GM18508 (cell line): Measurements from ENCODE around the gene MAP4.
"Not testable (repeated sequence)": the region's sequence is repeated elsewhere in the genome, so short reads cannot be mapped to it uniquely, and the experiment has no call there.

Experiments
- ATAC-seq: cut with Tn5 transposase; IDR thresholded peaks from one replicate; pipeline ENCODE4 v1.9.1; 2021; ENCODE audit warnings: moderate number of reproducible peaks; ENCODE audit not compliant: insufficient read depth, unreplicated experiment

The MAP4 gene

GRCh38 chr3:47849699-47850563 lies 166.3 kb downstream of the MAP4 start:
- no peak for ATAC-seq

- ATAC-seq, result no peak
These were observed 167.0 kb downstream of the MAP4 start for GRCh38 chr3:47849186-47849698.

GRCh38 chr3:47848599-47849117 lies 167.6 kb downstream of the MAP4 start:
- no peak for ATAC-seq

GRCh38 chr3:47847801-47848518 lies 168.3 kb downstream of the MAP4 start:
- no peak for ATAC-seq

GRCh38 chr3:47847260-47847659 lies 169.0 kb downstream of the MAP4 start:
- ATAC-seq, result no peak

GRCh38 chr3:47846880-47847248 lies 169.4 kb downstream of the MAP4 start:
- no peak for ATAC-seq

- ATAC-seq, result no peak
These were observed 169.9 kb downstream of the MAP4 start for GRCh38 chr3:47846186-47846879.

GRCh38 chr3:47841786-47842349 lies 174.3 kb downstream of the MAP4 start:
- no peak for ATAC-seq

- ATAC-seq, result no peak
These were observed 177.7 kb downstream of the MAP4 start for GRCh38 chr3:47838503-47838902.

GRCh38 chr3:47836986-47837385 lies 179.2 kb downstream of the MAP4 start:
- no peak for ATAC-seq

- ATAC-seq, result not testable (repeated sequence)
These were observed 186.7 kb downstream of the MAP4 start for GRCh38 chr3:47829482-47829881.

GRCh38 chr3:47825590-47825989 lies 190.6 kb downstream of the MAP4 start:
- ATAC-seq, result no peak

GRCh38 chr3:47824541-47825473 lies 191.4 kb downstream of the MAP4 start:
- ATAC-seq, result no peak

- no peak for ATAC-seq
These were observed 198.6 kb downstream of the MAP4 start for GRCh38 chr3:47817609-47818008.

- ATAC-seq, result no peak
These were observed 202.6 kb downstream of the MAP4 start for GRCh38 chr3:47813551-47814177.

- no peak for ATAC-seq
These were observed 211.6 kb downstream of the MAP4 start for GRCh38 chr3:47804577-47804976.

- no peak for ATAC-seq
These were observed 212.7 kb downstream of the MAP4 start for GRCh38 chr3:47803480-47804025.

GRCh38 chr3:47802734-47803479 lies 213.3 kb downstream of the MAP4 start, which contains the start of gene DHX30:
Gene DHX30 (plus strand): TSS chr3:47803138. CDS start chr3:47810684, 7,546 bp downstream.
- no peak for ATAC-seq
